ENCODE data around the gene TNIP1.
A peak's percentile ranks its signal among the peaks of the same experiment; 100 is the strongest.

TNIP1 gene

DNA sequence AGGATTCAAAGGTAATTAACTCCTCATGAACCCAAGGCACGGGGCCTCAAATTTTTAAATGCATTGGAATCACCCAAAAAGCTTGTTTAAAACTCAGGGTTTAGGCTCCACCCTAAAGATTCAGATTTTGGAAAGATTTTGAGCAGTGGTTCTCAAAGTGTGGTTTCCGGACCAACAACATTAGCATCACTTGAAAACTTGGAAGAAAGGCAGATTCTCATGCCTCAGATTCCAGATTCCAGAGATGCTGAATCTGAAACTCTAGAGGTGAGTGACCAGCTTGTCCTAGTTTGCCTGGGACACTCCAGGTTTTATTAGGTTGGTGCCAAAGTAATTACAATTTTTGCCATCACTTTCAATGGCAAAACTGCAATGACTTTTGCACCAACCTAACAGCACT, 24.7 kb upstream of the TNIP1 start:
- no peak for DNase-seq

- DNase-seq: no peak
Measured at GRCh38 chr5:151104795-151105194, 24.0 kb upstream of the TNIP1 start.

DNA sequence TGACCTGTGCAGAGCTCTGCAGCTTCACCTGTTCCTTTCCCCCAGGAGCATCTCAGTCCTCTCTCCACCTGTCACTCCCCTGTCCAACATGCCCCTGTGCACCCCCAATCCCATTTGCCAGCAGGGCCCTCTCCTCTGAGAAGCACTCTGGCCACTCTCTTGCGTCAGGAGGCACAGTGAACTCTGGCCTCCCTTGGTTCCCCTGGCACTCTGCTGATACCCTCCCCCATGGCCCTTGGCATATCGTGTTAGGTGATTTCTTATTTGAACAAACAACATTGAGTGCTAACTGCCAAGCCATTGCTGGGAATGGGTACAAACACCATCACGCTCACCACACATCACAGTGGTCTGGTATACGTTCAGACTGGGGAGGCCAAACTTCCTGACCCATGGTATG, 20.9 kb upstream of the TNIP1 start:
- no peak for DNase-seq

DNA sequence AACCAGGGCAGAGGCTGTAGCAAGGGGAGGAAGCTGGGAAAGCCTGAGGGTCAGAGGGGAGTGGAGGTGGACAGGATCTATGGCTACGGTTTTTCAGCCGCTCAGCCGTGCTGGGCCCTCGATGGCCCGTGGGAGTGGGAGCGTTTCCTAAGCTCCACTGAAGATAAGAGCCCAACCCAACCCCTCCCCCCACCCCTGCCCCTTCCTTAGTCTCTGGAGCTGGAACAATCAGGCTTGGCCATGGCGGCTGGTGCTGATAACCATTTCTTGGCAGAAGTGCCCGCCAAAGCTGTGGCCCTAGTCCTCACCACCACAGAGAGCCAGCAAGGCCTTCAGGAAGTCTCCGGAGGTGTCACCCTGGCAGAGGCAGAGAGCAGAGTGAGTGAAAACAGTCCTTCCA, 20.3 kb upstream of the TNIP1 start:
- DNase-seq: no peak

DNA sequence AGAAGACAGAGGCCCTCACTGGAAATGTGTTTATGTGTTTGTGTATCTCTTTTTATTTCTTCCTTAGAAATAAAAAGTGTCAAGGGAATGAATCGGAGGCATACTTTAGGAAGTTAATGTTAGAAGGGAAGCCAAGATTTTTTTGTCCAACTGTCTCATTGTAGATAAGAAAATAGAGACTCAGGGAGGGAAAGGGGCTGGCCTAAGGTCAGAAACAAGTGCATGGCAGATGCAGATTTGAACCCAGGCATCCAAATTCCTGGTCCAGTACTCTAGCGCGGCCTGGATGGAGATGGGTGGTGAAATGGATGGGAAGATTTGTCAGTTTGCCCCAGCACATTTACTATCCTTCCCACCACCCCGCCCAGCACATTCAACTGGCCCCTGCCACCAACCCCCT, 19.8 kb upstream of the TNIP1 start:
- no peak for DNase-seq

GRCh38 chr5:151098768-151099121, 17.9 kb upstream of the TNIP1 start:
- no peak for DNase-seq

DNA sequence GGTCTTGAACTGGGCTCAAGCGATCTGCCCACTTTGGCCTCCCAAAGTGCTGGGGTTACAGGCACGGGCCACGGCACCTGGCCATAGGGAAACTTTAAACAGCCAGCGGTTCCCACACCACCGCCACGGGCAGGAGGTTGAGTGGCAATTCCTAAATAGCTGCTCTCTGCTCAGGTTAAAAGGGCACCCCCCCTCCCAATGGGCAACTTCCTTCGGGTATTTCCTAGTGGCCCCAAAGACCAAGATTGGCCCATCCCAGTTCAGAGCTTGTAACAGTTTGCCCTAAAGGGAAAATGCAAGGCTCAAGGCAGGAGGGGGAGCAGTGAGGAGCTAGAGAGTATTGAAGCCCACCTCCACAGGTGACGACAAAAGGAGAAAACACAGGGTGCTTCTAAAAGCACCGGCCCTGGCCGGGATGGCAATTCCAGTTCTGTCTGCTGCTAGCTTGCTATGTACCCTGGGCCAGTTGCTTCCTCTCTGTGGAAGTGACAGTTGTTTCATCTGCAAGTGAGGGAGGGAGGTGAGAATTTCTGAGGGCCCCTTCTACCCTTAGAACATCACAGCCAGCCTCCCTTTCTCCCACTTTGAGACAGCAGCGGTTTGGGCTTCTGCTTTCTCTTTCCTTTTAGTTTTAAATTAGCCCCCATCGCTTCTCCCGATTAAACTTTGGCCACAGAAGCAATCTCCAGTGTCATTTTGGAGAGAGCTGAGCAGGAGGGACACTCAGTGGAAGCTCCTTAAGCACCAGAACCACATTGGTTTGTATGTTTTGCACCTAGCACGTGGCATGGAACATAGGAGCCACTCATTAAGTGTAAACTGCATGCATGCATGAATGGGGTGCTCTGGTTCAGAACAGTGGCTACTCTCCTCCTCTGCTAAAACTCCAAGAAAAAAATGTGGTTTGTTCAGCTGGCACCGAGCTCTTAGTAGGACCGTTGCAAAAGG, 17.3 kb upstream of the TNIP1 start:
- DNase-seq: no peak

DNA sequence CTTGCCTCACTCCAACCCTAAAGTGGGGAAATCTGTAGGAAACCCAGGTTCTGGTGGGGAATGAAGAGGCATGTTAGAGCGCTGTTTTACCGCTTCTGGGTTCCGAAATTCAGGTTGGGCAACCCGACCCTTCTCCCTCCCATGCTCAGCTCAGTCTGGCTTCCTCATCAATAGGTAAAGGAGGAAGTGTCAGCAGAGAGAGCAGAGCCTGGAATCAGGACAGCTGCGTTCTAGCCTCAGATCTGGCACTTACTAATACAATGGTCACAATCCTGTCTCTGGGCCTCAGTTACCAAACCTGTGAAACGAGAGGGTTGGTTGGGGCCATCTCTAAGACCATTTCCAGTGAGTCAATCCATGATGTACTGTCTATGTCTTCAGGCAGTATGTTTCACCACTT, 16.2 kb upstream of the TNIP1 start:
- DNase-seq: no peak

DNA sequence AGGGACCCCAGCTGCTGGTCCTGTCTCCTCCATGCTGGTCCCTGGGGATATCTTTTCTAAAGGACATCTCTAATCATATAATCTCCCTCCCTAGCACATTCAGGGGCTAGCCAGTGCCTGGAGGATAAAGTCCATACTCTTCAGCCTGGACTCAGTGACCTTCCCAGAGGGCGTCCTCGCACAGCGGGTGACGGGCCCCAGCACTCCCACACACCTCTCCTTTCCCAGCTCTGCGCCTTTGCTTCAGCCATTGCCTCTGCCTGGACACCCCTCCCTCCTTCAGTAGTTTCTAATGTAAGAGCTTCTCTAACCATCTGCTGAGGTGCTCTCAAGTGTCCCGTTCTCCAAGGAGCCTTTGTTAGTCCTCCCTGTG, 15.2 kb upstream of the TNIP1 start:
- no peak for DNase-seq

GRCh38 chr5:151095341-151096000, 14.6 kb upstream of the TNIP1 start:
- no peak for DNase-seq

- DNase-seq: no peak
Measured at GRCh38 chr5:151094852-151095245, 14.0 kb upstream of the TNIP1 start.

DNA sequence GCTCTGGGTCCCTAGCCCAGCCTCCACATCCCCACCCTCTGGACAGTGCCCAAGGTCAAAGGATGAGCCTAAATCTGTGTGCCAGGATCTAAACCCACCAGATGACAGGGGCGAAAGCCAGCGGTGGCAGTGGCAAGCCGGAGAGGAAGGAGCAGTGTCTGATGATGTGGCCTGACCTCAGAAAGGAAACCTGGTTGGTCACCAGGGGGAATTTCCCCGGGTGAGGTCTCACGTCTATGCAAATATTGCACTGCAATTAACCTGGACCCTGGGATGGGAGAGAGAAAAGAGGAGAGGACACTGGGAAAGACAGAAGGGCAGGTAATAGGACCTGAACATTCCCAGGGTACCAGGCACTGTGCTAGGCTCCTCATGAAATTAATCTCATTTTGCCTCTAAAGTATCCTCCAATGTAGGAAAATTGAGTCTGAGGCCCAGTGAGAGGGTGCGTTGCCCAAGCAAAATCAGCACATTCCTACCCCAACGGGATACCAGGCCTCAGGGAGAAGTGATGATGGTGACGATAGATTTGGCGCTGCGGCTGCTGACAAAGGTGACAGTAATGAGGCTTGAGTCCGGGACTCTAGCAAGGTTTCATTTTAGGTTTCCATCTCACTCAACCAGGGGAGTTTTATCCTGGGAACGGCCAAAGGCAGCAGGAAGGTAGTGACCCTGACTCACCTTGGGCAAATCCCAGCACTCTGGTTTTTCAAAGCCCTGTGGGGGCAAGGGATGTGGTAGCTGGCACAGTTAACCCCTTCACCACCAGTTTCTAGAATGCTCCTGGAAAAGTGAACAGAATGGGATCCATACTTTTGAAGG, 13.4 kb upstream of the TNIP1 start:
- no peak for DNase-seq

DNA sequence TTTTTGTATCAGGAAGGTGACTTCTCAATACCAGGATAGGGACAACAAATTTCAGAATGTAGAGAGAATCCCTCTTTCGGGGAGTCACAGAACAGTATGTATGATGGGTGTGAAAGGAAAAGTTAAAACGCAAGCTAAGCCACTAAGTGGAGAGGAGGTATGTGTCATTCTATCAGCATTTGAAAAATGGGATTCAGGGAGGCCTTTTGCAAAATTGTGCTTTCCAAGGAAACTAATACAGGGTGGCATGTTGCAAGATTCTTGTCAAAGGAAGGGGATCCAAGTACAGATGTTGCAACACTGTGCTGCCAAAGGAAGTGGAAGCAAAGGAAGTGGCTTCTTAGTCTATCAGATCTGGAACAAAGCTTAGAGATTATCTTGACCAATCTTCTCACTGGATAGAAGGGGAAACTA, 12.6 kb upstream of the TNIP1 start:
- DNase-seq: no peak

DNA sequence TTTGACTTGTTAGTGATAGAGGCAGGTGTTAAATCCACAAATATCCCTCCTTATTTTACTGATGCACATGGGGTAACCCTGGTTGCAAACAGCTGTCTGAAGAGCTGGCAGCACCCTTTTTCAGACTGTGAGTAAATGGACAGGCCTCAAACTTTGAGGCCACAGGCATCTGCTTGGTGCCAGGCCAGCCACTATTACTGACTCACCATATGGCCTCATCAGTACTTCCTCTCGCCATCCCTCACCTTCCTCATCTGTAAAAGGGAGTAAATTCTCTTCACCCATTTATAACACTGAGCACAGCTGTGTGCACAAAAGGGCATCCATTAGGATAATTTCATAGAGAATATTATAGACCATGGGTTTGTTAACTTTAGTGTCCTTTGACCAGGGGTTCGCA, 11.9 kb upstream of the TNIP1 start:
- no peak for DNase-seq

DNA sequence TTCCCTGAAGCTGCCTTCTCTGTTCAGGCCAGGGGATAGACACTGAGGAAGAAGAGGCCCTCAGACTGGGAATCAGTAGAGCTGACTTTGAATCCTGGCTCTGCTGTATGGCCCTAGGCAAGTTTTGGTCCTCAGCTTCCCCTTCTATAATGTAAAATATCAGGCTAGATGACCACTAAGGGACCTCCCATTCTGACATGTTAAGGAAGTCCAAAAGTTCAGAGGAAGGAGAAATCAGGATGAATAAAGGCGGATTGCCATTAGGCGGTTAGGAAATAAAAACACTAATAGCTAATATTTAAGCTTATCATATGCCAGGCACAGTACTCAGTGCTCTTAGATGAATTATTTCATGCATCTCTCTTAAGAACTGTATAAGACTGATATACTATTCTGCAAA, 8.9 kb upstream of the TNIP1 start:
- DNase-seq: no peak

GRCh38 chr5:151088986-151089385, 8.2 kb upstream of the TNIP1 start:
- DNase-seq: no peak

- no peak for DNase-seq
Measured at GRCh38 chr5:151087486-151087885, 6.7 kb upstream of the TNIP1 start.

DNA sequence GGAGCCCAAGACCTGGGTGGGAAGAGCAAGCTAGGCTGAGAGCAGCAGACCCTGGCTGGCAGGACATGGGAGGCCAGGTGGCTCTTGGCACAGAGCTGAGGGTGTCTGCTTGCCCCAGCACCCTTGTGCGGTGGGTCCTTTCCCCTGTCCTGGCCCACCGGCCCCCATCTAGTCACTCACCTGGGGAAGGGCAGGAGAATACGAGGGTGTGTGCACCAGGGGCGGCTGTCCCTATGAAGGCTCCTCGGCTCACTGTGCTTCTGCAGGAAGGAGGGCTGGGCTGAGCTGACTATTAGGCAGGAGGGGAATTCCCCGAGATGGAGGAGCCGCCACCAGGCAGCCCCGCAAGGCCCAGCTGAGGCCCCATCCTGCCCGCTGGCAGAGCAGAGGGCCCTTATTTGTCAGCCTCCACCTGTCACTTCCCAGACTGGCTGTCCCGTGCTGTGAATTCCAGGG, 6.1 kb upstream of the TNIP1 start:
- no peak for DNase-seq

DNA sequence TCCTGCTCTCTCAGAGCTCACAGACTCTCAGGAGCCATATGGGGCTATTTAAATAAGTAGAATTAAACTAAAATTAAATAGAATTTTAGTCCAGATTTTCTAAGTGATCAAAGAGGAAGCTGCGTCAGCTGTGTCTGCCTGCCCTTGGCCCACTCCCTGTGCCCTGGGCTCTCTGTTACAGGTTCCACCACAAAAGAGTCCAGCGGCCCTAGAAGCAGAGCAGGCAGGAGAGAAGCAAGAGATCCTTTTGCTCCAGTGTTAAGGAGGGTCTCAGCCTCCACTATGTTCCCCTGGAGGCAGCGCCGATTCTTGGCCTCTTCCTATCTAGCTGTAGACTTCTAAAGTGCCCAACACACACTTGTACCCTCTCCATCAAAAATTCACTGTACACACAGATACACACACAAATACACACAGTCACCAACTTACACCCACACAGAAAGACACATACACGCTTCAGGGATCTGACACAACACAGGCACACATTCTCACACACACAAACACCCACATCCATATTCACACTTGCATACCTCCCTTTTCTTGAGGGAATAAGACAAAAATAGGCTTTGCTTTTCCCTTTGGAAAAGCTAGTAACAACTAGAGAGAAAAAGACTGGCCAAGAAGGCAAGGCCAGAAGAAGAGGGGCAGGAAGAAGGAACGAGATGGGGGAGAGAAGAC, 5.5 kb upstream of the TNIP1 start:
- no peak for DNase-seq

DNA sequence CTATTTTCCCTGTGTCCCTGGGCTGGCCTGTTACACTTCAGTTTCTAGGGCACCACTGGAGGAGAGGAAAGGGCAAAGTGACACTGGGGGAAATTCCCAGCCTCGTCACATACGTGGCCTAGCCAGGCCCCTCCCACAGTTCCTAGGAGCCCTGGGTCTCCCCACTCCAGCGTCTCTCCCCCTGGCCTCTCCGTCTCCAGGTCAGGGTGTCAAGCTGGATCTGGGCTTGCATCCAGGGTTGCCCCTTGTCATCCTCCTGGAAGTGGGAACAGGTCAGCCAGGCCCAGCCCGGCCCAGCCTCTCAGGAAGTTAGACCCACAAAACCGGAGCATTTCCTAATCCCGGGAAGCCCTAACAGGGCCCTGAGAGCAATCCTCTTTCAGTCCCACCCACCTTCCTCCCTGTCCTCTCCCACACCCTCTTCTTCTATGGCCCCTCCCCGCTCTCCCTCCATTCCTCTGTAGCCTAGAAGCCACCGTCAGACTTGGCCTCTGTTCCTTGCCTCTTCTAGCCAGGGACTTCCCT, 4.7 kb upstream of the TNIP1 start:
- DNase-seq: no peak

- no peak for DNase-seq
Measured at GRCh38 chr5:151084363-151084762, 3.5 kb upstream of the TNIP1 start.

DNA sequence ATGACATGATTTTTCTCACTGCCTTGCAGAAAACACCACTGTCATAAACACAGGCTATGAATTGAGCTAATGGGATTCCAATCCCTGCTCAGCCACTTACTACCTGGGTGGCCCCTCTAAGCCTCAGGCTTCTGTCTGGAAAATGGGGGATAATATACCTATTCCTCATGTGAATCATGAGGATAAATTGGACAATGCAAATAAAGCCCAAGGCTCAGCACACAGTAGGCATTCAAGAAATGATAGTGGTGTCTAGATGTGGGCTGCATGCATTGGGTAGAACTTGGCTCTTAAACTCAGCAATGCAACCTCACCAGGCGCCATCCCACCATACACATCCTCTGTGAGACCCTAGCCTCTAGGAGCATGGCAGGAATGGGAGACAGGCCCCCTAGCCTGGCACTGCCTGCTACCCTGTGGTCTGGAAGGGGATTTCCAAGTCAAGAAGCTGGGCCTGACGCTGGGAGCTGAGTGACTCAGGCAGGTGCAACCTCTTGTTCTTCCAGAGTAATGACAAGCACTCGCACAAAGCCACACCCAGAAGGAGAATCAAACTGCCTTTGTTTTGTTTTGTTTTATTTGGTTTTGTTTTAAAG, 2.3 kb upstream of the TNIP1 start:
- peak; percentile 18 for DNase-seq

Measured in NCI-H748 treated with DMSO at 0.1 percent for 48 hours (cell line).